NCI-H2081 treated with DMSO at 0.1 percent for 48 hours (cell line): ENCODE data around the gene WNK2.

Experiments used
- DNase-seq: peaks from one replicate; lab custom pipeline; 2025; lab: John Stamatoyannopoulos, UW

Gene WNK2

DNA sequence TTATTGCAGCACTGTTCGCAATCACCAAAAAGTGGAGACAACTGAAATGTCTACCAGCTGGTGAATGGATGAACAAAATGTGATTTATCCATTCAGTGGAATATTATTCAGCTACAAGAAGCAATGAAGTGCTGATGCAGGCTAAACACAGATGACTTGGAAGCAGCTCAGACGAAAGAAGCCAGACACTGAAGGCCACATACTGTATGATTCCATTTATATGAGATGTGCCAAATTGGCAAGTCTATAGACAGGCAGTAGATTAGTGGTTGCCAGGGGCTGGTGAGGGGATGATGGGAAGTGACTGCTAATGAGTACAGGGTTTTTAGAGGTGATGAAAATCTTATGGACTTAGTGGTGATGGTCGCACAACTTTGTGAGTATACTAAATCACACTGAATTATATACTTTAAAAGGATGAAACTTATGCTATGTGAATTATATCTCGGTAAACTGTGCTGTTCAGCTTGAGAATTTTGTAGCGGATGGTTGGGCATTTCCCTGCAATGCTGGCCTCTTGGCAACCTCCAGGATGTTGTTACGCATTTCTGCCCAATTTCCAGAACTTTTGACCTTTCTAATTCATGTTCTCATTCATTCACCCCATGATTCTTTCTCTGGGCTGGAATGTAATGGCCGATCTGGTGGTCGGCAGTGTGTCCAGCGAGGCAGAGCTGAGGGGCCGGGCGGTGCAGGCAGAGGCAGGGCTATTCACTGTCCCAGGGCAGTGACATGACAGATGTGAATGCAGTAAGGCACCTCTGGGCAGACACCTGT is 22.0 kb upstream of the WNK2 start:
- DNase-seq = no peak

GRCh38 chr9:93164085-93164484 is 19.9 kb upstream of the WNK2 start:
- DNase-seq = no peak

- DNase-seq = no peak
Observed at GRCh38 chr9:93166699-93167098, 17.2 kb upstream of the WNK2 start.

DNA sequence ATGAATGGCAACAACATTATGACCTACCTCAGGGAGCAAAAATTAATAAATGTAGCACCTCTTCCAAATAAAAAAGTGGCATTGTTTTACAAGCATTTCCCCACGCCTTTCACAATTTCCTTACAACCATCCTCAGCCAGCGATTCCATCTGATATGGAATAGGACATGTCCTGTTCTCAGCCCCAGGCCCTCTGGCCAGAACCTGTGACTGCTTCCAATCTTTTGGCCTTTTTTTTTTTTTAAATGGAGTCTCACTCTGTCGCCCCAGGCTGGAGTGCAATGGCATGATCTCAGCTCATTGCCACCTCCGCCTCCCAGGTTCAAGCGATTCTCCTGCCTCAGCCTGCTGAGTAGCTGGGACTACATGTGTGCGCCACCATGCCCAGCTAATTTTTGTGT is 16.8 kb upstream of the WNK2 start:
- DNase-seq = no peak

GRCh38 chr9:93167838-93168237 is 16.1 kb upstream of the WNK2 start:
- no peak for DNase-seq

DNA sequence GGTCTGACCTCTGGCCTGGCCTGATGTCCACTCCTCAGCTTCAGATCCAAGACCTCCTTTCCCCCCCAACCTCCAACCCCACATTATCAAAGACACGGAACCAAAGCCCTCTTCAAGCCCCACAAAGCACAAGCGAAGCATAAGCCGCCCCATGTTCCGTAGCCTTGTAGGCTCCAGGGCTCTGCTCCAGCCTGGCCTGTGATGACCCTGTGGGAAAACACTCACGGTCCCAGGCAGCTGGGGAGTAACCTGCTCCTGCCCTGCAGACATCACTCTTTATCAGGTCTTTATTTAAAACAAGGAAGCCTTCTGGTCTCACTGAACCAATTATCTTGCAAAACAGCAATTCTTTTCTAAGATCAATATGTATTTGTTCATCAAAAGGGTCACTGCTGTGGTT is 15.4 kb upstream of the WNK2 start:
- DNase-seq = no peak

DNA sequence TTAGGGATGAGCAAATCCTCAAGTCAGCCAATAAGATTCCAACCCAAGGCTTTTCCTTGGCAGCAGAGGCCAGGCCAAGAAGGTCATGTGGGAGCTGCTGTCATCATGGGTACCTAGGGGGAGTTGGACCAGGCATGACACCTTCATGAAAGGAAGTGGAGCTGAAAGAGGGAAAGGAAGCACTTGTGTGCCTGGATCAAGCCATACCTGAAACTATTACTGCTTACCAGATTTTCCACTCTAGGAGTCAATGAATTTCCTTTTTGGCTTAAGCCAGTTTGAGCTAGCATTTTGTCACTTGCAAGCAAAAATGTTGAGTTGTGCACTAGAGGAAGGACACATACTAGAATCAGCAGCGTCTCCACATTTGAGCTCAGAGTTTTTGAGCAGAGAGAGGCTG is 14.5 kb upstream of the WNK2 start:
- DNase-seq = no peak

DNA sequence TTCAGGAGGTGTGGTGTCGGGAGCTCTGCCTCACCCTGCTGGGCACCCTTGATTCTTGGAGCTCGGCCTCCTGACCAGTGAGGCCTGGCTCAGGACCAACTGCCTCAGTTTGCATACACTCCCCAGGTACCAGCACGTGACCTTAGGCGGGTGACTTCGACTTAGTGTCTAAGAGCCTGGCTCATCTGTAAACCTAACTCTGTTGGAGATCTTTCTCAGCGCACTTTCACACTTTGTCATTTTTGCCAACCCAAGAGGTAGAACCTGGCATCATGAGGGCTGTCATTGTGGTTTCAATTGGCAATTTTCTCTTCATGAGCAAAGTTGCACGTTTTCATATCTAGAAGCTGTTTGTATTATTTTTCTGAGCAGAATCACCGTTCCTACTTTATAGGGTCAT is 13.4 kb upstream of the WNK2 start:
- DNase-seq = no peak

DNA sequence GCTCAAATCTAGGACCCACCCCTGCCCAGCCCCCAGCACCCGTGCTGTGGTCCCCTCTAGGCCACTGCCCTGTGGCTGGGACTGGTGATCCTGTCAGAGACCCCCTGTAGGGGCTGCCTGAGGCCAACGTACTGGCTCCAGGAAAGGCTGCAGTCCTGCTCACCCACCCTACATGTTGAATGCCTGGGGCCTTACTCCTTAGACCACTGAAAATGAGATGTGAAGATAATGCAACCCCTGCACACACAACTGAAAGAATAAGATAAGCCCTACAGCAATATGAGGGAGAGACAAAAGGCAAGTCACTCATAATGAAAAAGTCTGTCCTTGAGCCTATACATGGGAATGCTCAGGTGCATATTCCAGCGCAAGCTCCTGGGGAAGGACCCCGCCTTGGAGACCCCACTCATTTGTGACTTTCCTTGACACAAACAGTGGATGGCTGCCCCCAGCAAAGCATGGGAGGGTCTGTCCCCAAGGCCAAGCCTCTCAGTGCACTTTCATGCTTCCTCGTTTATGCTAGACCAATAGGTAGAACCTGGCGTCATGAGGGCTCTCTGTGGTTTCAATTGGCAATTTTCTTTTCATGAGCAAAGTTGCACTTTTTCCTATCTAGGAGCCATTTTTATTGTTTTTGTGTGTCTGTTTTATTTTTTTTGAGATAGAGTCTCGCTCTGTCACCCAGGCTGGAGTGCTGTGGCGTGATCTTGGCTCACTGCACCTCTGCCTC is 12.5 kb upstream of the WNK2 start:
- DNase-seq = no peak

DNA sequence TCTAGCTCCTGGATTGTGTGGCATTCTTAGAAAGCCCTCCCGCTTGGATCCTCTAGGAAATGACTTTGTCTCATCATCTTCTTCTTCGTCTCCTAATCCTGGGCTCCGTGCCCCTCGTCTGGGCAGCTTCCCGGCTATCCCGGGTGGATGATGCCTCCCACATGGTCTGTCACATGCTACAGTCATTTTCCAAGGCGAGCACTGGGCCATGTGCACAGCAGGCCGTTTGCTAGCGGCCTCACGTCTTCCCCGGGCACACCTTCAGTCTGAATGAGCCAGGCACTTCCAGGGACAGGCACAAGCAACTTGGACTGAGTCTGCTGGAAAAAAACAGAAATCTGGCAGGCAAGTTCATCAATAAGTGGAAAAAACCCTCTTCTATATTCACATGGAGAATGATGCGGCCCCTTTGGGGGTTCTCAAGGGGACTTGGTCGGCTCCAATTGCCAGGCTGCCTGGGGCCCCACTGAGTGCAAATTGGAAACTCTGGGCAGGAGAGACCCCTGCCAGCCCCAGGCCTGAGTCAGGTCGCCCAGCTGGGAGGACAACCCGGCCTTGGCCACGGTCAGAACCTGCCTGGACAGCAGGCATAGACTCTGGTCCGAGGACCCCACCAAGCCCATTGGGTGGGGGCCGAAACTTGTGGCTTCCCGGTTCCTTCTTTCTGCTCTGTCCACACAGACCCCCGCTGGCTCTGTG is 11.1 kb upstream of the WNK2 start:
- no peak for DNase-seq

GRCh38 chr9:93173365-93174051 is 10.4 kb upstream of the WNK2 start:
- no peak for DNase-seq

DNA sequence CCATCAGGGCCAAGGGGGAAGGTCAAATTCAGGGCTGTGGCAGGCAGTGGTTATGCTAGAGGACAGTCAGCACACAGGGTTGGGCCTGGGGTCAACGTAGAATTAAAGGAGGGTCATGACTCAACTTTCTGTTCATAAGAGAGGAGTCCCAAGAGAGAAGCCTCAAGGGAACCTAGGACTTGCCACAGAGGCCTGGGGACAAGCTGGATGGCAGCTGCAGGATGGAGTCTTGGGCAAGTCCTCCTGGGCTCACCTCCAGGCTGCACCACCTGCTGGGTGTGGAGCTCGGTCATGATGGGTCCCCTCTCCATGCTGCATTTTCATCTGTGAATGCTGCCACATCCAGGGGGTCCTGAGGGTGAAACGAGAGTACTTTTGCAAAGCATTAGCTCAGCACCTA is 9.0 kb upstream of the WNK2 start:
- no peak for DNase-seq

DNA sequence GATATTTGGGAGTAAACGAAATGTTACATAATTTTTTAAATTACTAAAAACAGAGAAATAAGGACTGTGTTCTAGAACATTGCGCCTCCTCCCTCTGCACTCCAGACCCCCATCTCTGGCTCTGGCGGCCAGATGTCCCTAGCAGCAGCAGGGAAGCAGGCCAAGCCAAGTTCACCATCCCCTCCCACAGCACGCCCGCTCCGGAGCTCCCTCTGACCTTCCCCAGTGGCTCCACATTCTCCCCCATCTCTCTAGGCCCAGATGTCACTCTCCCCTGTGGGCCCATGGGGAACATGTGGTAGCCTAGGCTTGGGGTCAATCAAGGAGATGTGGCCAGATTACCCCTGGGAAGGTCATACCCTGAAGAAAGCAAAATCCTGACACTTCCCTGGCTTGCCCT is 6.3 kb upstream of the WNK2 start:
- no peak for DNase-seq

DNA sequence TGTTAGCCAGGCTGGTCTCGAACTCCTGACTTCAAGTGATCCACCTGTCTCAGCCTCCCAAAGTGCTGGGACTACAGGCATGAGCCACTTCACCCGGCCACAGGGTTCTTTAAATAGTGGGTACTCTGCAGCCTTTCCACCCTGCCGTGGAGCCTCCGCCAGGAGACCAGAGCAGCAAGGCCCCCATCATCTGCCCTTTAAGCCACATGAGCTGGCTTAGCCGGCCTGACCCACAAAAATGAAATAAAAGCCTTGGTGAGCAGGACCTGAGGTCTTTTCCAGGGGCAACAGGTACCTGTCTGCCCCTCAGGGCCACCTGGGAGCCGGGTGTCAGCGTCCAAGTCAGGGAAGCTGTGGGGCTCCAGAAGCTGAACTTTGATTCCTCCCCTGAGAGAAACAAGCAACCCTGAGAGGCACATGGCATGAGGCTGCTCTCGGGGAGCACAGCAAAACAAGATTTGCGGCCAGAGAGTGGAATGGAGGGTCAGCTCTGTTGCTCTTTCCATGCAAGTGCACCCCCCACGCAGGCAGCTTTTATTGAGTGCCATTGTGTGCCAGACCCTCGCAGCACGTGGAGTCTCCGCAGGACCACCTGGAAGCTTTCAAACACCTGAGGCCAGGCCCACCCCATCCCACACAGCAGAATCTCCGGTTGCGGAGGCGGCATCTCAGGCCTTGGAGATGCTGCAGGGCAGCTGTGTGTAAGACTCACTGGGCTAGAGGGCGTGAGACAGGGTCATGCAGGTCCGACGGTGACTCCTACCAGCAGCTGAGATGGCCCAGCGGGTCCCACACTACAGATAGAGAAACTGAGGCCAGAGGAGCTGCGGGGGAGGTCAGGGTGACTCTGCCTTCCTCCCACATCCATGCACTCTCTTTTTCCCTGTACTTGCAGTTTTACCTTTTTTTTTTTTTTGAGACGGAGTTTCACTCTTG is 4.8 kb upstream of the WNK2 start:
- no peak for DNase-seq

DNA sequence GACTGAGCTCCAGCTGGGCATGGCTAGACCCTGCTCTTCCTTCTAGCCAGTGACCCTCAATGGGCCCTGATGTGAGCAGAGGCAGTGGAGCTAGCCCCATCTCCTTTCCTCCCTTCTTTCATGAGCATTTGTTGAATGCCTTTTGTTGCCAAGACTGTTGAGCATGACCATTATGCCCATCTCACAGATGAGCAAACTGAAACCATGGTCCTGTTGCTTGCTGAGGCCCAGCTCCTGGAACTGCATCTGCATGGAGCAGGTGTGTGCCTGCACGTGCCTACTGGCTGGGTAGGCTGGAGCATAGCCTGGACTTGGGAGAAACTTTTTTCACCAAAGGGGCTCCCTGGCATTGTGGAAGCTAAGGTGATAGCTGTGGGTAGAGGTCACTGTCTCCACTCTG is 3.0 kb upstream of the WNK2 start:
- no peak for DNase-seq

- DNase-seq = no peak
Observed at GRCh38 chr9:93181672-93182435, 2.1 kb upstream of the WNK2 start.

GRCh38 chr9:93182572-93182971 is 1.4 kb upstream of the WNK2 start:
- DNase-seq = no peak

GRCh38 chr9:93183131-93183662 is 742 bp upstream of the WNK2 start:
- no peak for DNase-seq

DNA sequence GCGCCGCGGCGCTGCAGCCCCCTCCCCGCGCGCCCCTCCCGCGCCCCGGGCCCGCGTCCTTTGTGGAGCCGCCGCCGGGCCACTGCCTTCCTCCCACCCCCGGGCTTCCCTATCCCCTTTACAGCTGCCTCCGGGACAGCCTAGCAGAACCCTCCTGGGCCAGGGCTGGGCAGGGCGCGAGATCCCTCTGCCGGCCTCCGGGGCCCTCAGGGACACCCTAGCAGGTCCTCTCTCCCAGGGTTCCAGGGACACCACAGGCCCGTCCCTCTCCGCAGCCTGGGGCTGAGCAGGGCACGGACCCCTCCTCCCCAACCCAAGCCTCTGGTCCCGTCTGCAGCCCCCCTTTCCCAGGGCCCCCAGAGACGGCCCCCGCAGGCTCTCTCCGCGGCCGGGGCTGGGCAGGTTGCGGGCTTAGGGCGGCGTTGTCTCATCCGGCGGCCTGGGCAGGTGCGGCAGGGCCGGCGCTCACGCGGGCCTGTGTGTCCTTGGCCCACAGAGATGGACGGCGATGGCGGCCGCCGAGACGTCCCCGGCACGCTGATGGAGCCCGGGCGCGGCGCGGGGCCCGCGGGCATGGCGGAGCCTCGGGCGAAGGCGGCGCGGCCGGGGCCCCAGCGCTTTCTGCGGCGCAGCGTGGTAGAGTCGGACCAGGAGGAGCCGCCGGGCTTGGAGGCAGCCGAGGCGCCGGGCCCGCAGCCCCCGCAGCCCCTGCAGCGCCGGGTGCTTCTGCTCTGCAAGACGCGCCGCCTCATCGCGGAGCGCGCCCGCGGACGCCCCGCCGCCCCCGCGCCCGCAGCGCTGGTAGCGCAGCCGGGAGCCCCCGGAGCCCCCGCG is 710 bp downstream of the WNK2 start:
- no peak for DNase-seq
